ACC112 (cell line): ENCODE results near the gene CLN6.
"Not testable (repeated sequence)": the region's sequence is repeated elsewhere in the genome, so short reads cannot be mapped to it uniquely, and the experiment has no call there.

Experiments
- H2AFZ ChIP-seq: fragments of 200-600 bp; sonication (generic); one replicate; pipeline ENCODE4 v1.6.0; 2017; ENCODE audit warnings: antibody characterized with exemption, low read length; ENCODE audit not compliant: unreplicated experiment
- H3K27ac ChIP-seq: fragments of 200-600 bp; sonication (generic); 2 replicates; pipeline ENCODE4 v1.5.1; 2014; ENCODE audit warnings: low read depth, mild to moderate bottlenecking, antibody characterized with exemption, low read length, moderate library complexity
- H3K27me3 ChIP-seq: fragments of 200-600 bp; sonication (generic); 2 replicates; pipeline ENCODE4 v1.6.1; 2014; ENCODE audit warnings: mild to moderate bottlenecking, antibody characterized with exemption, low read length, moderate library complexity, mixed read lengths; ENCODE audit not compliant: insufficient read depth
- H3K36me3 ChIP-seq: fragments of 200-600 bp; sonication (generic); 2 replicates; pipeline ENCODE4 v1.6.1; 2016; ENCODE audit warnings: mild to moderate bottlenecking, antibody characterized with exemption, low read length, moderate library complexity, mixed read lengths; ENCODE audit not compliant: insufficient read depth
- H3K4me1 ChIP-seq: fragments of 200-600 bp; sonication (generic); one replicate; pipeline ENCODE4 v1.6.1; 2016; ENCODE audit warnings: low read length, mixed read lengths; ENCODE audit not compliant: insufficient read depth, unreplicated experiment, control insufficient read depth
- H3K4me3 ChIP-seq: fragments of 200-600 bp; sonication (generic); 2 replicates; pipeline ENCODE4 v1.5.1; 2014; ENCODE audit warnings: mild to moderate bottlenecking, low read depth, low read length
- H3K79me2 ChIP-seq: fragments of 200-600 bp; sonication (generic); one replicate; pipeline ENCODE4 v1.6.0; 2016; ENCODE audit warnings: low read length; ENCODE audit not compliant: control insufficient read depth, unreplicated experiment, insufficient read depth

The CLN6 gene

DNA sequence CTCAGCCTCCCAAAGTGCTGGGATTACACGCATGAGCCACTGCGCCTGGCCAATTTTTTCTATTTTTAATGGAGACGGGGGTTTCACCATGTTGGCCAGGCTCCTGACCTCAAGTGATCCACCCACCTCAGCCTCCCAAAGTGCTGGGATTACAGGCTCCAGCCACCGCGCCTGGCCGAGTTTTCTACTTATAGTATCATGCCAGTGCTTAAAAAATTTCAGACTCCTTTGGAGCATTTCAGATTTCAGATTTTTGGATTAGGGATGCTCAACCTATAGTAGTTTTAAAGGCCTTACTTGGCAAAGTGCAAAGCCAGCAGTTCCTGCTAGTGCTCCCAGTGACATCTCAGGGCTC lies 16.1 kb downstream of the CLN6 start:
- H3K27me3 ChIP-seq, H3K36me3 ChIP-seq, H3K27ac ChIP-seq, H3K4me3 ChIP-seq, H2AFZ ChIP-seq, H3K4me1 ChIP-seq: not testable (repeated sequence)
- H3K79me2 ChIP-seq: peaks cover 12% of the 10 kb centered on the region

DNA sequence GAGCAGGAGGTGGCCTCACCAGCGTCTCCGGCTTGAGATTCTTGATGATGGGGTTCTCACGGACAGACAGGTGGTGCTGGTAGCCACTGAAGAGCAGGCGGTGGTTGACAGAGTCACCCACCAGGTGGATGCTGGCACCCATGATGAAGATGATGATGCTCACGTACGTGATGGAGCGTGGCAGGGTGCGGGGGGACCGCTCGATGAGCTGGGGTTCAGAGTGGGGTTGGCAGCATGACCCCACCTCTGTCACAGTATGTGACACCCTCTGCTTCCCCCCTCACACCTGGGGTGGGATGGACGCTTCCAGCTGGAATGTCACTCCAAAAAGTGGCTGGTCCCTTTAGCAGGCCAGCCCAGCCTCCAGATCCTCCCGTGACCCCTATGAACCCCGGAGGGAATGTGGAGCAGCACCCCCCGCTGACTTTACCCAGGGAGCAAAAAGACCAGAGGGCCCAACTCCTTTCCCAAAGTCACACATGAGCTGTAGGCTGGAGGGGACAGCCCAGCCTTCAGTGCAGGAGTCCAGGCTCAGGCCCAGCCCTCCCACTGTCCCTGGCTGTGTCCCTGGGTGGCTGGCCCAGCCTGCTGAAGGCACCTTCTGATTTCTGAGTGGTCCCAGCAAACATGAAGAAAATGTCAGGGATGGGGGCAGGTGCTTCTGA lies 17.7 kb downstream of the CLN6 start:
- H3K4me3 ChIP-seq: no peak overlapping the region
- no peaks in the 10 kb centered on the region for H3K27me3 ChIP-seq

DNA sequence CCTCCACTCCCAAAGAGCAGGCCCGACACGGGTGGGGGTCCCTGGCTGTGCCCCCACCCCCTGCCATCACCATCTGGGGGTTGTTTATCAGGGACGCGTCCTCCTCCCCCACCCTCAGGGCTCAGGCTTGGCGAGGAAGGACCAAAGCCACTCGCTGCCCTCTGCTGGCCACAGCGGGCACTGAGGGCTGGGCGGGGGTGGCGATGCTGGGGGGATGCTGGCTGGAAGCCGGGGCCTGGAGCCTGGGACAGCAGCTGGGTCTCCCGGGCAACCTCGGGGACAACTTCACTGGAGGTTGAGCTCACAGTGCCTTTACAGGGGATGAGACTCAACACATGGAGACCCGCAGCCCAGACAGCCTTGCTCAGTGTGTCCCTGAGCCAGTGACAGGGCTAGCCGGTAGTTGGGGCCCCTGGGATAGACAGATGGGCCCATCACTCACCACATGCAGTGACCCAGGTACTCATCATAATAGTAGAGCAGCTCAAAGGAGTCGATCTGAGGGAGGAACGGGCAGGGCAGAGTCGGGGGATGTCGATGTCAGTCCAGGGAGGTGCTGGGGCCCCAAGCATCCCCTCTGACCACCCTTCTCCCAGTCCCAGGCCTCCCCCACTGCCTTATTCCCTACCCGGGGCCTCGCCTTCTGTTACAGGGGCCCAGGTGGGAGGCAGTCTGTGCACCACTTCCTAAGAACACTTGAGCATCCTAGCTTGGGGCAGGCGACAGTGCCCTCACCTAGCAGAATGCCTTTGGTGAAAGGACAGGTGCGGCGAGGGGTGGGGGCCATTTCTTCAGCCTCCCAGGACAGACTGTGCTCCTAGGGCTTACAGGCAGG lies 18.5 kb downstream of the CLN6 start:
- Histone ChIP-seq H3K27me3 (no peaks in the 10 kb centered on the region), H3K79me2 (no peaks in the 10 kb centered on the region), H3K4me1 (no peaks in the 10 kb centered on the region), H3K36me3 (no peaks in the 10 kb centered on the region), H3K4me3 (no peak overlapping the region), H2AFZ (no peak overlapping the region), H3K27ac (no peak overlapping the region)

More for the DNA sequence above, 17.7 kb downstream of the CLN6 start:
- H3K79me2 ChIP-seq: no peaks in the 10 kb centered on the region
- H3K36me3 ChIP-seq: no peaks in the 10 kb centered on the region
- H3K4me1 ChIP-seq: no peaks in the 10 kb centered on the region
- no peak overlapping the region for H2AFZ ChIP-seq
- no peak overlapping the region for H3K27ac ChIP-seq

DNA sequence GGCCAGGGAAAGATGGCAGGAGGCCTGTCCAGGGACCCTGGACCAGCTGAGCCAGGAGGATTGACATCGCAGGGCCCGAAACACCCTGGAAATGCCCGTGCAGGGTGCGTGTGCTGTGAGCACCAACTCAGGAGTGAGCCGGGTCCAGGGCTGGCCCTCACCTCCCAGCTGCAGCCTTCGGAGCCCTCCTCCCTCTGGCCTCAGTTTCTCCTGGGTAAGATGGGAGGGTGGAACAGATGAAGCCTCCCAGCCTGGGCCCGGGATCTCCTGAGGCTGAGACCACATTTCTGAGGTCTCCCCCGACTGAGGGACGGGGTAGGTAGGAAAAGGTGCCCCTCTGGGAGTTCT lies 19.1 kb downstream of the CLN6 start:
- no peaks in the 10 kb centered on the region for H3K36me3 ChIP-seq
- peaks cover 2% of the 10 kb centered on the region for H3K4me1 ChIP-seq
- no peaks in the 10 kb centered on the region for H3K79me2 ChIP-seq
- H2AFZ ChIP-seq: no peak overlapping the region
- H3K27me3 ChIP-seq: no peaks in the 10 kb centered on the region
- H3K27ac ChIP-seq: no peak overlapping the region
- no peak overlapping the region for H3K4me3 ChIP-seq

DNA sequence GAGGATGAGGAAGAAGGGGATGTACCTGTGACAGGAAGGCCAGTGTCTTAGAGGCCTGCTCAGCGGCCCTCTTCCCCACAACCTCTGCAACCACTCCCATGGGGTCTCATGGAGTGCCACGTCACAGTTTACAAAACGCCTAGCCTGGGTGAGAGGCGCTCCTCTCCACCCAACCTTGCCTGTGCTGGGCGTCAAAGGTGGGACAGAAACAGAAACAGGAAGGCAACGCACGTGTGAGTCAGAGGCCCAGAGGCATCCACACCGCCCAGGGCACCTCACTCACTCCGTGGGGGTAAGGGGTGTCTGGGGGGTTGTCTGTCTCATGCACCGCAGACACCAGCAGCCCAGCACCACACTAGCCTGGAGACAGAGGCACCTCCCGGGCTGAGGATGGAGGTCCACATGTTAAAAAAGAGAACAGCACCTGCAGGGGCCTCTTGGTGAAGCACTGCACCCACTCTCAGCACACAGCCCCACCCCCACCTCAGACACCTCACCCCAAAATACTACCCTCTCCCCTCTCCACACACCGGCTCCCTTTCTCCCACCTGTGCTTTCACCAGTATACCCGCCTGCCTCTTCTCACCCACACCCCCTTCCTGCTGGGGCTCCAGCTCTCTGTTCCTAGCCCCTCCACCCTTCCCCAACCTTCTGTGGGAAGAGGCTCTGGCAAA lies 19.7 kb downstream of the CLN6 start:
- Histone ChIP-seq H3K79me2 (peaks cover under 1% of the 10 kb centered on the region), H3K4me1 (peaks cover 4% of the 10 kb centered on the region), H3K27ac (no peak overlapping the region), H3K27me3 (no peaks in the 10 kb centered on the region), H2AFZ (no peak overlapping the region), H3K4me3 (no peak overlapping the region), H3K36me3 (no peaks in the 10 kb centered on the region)

DNA sequence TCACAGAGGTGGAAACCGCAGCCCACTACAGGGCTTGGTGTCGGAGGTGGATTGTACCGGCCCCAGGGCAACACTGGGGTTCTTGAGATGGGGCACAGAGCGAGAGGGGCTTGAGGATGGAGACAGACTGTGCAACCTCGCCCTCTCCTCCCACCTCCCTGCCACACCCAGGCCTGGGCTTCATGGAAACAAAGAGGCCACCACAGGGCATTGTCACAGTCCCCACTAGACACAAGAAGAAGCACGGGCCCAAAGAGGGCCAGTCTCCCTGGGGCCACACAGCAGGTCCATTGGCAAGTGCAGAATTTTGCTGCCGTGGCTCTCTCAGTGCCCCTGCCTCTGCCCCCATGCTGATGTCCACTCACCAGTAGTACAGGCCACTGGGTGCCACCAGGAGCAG lies 20.3 kb downstream of the CLN6 start:
- Histone ChIP-seq H3K27ac (no peak overlapping the region), H3K36me3 (no peaks in the 10 kb centered on the region), H3K4me3 (no peak overlapping the region), H3K27me3 (no peaks in the 10 kb centered on the region), H3K79me2 (peaks cover 3% of the 10 kb centered on the region), H3K4me1 (peaks cover 4% of the 10 kb centered on the region), H2AFZ (no peak overlapping the region)

DNA sequence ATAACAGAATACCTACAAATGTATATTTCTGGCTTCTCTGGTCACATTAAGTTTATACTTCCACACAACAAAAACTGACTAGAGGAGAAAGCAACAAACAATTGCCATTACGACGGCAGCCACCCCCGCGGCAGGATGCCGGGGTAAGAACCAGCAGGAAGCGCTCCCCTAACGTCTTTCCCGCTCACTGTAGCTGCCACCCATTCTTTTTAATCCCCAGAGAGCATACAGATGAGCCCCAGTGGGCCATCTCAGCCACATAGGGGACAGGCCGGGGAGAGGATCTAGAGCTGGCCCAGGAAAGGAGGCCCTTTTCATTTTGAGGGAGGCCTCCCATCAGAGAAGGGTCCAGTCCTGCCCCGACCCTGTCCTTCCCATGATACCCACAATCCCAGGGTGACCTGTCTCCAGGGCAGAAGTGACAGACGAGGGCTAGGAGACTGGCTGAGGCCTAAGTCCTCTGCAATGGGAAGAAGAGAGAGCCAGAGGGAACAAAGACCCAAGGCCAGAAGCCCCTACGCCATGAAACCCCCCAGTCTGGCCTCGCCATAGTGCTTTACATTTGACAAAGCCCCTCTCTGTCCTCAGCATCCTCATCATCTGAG lies 20.8 kb downstream of the CLN6 start:
- H3K36me3 ChIP-seq: no peaks in the 10 kb centered on the region
- H3K79me2 ChIP-seq: peaks cover 3% of the 10 kb centered on the region
- no peak overlapping the region for H2AFZ ChIP-seq
- H3K4me1 ChIP-seq: peaks cover 4% of the 10 kb centered on the region
- no peaks in the 10 kb centered on the region for H3K27me3 ChIP-seq
- no peak overlapping the region for H3K27ac ChIP-seq
- no peak overlapping the region for H3K4me3 ChIP-seq

DNA sequence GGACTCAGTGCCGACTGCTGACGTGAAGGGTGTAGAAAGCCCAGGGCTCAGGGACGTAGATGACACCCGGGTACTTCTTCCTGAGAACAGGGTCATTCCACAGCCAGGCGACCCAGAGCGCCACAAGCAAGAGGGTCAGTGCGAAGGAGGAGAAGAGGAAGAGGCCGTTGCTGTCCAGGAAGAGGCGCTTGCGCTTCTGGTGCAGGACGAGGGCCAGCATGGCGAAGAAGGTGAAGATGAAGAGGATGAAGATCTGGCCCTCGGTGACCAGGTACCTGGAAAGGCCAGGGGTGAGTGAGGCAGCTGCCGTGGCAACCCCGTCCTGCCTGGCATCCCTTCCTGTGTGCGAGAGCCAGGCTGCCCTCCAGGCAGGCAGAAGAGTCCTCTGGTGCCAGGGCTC lies 21.4 kb downstream of the CLN6 start:
- peaks cover 4% of the 10 kb centered on the region for H3K4me1 ChIP-seq
- no peak overlapping the region for H3K27ac ChIP-seq
- no peaks in the 10 kb centered on the region for H3K27me3 ChIP-seq
- no peak overlapping the region for H2AFZ ChIP-seq
- H3K36me3 ChIP-seq: no peaks in the 10 kb centered on the region
- H3K4me3 ChIP-seq: no peak overlapping the region
- peaks cover 3% of the 10 kb centered on the region for H3K79me2 ChIP-seq

DNA sequence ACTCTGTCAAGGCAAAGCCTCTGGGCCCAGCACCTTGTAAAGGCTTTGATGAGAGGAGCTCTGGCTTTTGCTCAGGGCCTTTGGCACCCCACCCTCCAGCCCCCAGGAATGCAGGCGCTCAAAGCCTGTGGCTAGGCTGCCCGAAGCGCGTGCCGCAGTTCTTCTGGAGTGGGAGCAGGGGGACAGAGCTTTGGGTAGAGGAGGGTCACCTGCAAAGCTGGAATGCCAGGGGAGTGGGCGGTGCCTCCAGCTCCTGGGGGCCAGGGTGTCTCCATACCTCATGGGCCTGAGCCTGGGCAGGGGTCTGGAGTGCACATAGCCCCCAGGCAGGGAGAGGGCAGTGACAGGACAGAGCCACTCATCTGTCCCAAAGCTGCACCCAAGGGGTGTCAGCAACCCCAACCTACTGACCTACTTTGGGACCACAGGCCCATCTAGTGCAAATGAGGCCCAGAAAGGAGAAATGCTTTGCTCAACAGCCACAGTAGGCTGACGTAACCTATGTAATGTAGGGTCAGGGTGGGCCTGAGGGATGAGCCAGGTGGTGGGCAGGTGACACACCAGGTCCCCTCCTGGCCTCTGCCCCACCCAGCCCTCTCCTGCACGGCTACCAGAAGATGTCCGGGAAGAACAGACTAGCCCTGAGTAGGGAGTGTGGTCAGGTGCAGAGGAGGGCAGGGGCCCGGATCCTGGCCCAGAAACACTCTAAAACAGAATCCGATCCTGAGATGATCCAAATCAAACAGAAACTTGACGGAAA lies 22.2 kb downstream of the CLN6 start:
- Histone ChIP-seq H3K27me3 (no peaks in the 10 kb centered on the region), H3K27ac (no peak overlapping the region), H3K79me2 (peaks cover 3% of the 10 kb centered on the region), H3K36me3 (no peaks in the 10 kb centered on the region), H3K4me1 (peaks cover 4% of the 10 kb centered on the region), H2AFZ (no peak overlapping the region), H3K4me3 (no peak overlapping the region)

DNA sequence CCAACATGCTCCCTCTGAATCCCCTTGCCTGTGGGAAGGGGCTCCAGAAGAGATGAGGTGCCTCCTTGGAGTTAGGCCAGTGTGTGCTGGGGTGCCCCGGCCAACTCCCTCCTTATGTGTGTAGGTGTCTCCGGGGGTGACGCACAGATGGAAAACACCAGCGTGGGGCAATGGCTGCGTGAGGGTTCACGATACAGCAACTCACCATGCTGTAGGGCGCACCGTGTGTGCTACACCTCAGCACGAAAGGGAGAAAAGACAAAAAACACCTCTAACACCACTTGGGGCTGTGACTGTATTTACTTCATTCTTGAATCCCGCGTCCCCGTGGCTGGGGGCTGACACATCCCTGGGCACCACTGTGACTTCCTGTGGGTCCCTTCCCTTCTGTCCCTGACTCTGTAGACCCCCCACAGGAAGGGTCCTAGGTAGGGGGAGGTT lies 22.8 kb downstream of the CLN6 start:
- Histone ChIP-seq H3K36me3 (no peaks in the 10 kb centered on the region), H3K27me3 (no peaks in the 10 kb centered on the region), H3K79me2 (peaks cover 3% of the 10 kb centered on the region), H3K27ac (no peak overlapping the region), H3K4me1 (peaks cover 4% of the 10 kb centered on the region), H3K4me3 (no peak overlapping the region), H2AFZ (no peak overlapping the region)
